ENCODE data around the gene PEX13. TPM values are rescaled to one million over a fixed set of nuclear protein-coding genes. Genes with fewer than 3 reads are reported as not detected.
"Not testable (repeated sequence)": the region's sequence is repeated elsewhere in the genome, so short reads cannot be mapped to it uniquely, and the experiment has no call there.

PEX13 gene
- total RNA-seq, 1 donor from 2014 or later = 74.9 TPM

DNA sequence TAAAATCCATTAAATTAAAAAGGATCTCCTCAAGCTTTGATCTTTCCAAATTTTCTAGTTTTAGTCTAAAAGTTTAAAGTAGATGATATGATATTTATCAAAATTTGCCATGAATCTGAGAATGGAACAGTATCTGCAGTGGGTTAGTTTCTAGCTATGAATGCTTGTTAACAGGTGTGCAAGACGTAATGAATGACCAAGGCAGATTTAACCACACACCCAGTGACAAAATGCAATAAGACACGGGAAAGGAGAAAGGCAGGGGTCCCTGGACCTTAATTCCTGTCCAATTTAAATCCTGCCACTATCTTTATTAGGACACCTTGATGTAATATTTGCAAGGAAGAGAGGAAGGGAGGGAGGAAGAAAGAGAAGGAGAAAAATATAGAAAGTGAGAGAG is 30.5 kb upstream of the PEX13 start:
- H3K27ac Mint-ChIP-seq = no peak overlapping the region

DNA sequence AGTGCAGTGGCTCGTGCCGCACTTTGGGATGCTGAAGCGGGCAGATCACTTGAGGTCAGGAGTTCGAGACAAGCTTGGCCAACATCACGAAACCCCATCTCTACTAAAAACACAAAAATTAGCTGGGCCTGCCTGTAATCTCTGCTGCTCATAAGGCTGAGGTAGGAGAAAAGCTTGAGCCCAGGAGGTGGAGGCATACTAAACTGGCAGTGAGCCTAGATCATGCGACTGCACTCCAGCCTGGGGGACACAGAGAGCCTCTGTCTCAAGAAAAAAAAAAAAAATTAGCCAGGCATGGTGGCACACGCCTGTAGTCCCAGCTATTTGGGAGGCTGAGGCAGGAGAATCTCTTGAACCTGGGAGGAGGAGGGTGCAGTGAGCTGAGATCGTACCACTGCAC is 29.9 kb upstream of the PEX13 start:
- H3K36me3 Mint-ChIP-seq; H3K27me3 ChIP-seq; H3K27ac ChIP-seq; H3K36me3 ChIP-seq; H3K27ac Mint-ChIP-seq; H3F3A ChIP-seq (ENCODE audit: low read depth); DNase-seq (ENCODE audit: low spot score); H3K79me2 ChIP-seq (ENCODE audit: low read depth); H3K4me1 Mint-ChIP-seq; H3K4me2 ChIP-seq; H3K27me3 Mint-ChIP-seq (ENCODE audit: insufficient read depth, low read depth); H4K20me1 ChIP-seq (ENCODE audit: low read depth); H2AFZ ChIP-seq (replicated peaks); H3K4me3 Mint-ChIP-seq; H3K9ac ChIP-seq; H3K4me1 ChIP-seq; H3K4me3 ChIP-seq; H3K9me3 ChIP-seq (ENCODE audit: low read depth): not testable (repeated sequence)
- peaks cover 20% of the 10 kb centered on the region for H3K9me3 Mint-ChIP-seq

More for the DNA sequence above, 30.5 kb upstream of the PEX13 start:
- no peaks in the 10 kb centered on the region for H3K4me1 Mint-ChIP-seq
- H3K4me3 ChIP-seq = no peak overlapping the region
- H3K4me3 Mint-ChIP-seq = no peak overlapping the region
- TF ChIP-seq EZH2 (IDR thresholded peaks at IDR 0.05) = no peak
- TF ChIP-seq, protein P1, sequence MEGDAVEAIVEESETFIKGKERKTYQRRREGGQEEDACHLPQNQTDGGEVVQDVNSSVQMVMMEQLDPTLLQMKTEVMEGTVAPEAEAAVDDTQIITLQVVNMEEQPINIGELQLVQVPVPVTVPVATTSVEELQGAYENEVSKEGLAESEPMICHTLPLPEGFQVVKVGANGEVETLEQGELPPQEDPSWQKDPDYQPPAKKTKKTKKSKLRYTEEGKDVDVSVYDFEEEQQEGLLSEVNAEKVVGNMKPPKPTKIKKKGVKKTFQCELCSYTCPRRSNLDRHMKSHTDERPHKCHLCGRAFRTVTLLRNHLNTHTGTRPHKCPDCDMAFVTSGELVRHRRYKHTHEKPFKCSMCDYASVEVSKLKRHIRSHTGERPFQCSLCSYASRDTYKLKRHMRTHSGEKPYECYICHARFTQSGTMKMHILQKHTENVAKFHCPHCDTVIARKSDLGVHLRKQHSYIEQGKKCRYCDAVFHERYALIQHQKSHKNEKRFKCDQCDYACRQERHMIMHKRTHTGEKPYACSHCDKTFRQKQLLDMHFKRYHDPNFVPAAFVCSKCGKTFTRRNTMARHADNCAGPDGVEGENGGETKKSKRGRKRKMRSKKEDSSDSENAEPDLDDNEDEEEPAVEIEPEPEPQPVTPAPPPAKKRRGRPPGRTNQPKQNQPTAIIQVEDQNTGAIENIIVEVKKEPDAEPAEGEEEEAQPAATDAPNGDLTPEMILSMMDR (IDR thresholded peaks at IDR 0.05) = no peak
- TF ChIP-seq EZH2phosphoT487 (IDR thresholded peaks at IDR 0.05) = no peak
- H3F3A ChIP-seq (ENCODE audit: low read depth) = no peaks in the 10 kb centered on the region
- peaks cover 3% of the 10 kb centered on the region for H3K36me3 Mint-ChIP-seq
- no peaks in the 10 kb centered on the region for H3K27me3 ChIP-seq
- peaks cover 14% of the 10 kb centered on the region for H3K9me3 Mint-ChIP-seq
- no peak overlapping the region for H3K4me2 ChIP-seq
- no peak overlapping the region for H3K27ac ChIP-seq
- peaks cover under 1% of the 10 kb centered on the region for H3K9me3 ChIP-seq (ENCODE audit: low read depth)
- no peaks in the 10 kb centered on the region for H3K4me1 ChIP-seq
- H3K9ac ChIP-seq = no peak overlapping the region
- H3K27me3 Mint-ChIP-seq (ENCODE audit: insufficient read depth, low read depth) = peaks cover 2% of the 10 kb centered on the region
- no peaks in the 10 kb centered on the region for H3K79me2 ChIP-seq (ENCODE audit: low read depth)
- H2AFZ ChIP-seq (replicated peaks) = no peak overlapping the region
- no peaks in the 10 kb centered on the region for H4K20me1 ChIP-seq (ENCODE audit: low read depth)
- no peak for DNase-seq (ENCODE audit: low spot score)
- no peaks in the 10 kb centered on the region for H3K36me3 ChIP-seq

DNA sequence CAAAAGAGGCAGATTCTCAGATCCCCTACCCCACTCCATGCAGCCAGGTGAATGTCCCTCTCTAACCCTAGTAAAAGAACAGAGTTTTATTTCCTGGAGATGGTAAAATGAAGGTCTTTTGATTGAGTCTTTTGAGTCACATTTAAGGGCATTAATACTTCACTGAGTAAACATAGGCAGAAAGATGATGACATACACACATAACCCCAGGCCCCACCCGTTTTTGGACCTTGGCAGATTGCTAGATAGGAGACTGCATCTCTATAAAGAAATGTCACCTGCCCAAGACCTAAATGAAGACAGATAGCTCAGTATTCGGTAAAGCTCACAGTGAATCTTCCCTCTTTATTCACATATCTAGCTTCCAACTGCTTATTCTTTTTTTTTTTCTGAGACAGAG is 28.3 kb upstream of the PEX13 start:
- no peak overlapping the region for H3K9ac ChIP-seq
- no peak overlapping the region for H3K27ac Mint-ChIP-seq

DNA sequence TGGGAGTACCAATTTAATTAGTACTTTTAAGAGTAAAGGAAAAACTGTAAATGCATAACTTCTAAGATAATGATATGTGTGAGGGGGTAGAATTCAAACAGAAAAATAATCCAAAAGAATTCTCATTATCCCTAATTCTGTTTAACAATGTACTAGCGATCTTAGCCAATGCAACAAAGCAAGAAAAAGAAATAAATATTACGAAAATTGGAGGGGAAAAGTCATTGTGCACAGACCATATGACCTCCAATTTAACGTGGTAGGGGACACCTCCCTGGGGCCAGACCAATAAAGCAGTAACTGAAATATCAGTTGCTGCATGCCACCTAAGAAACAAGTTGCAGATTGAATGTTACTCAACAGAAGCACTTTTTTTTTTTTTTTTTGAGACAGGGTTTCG is 25.9 kb upstream of the PEX13 start:
- H3K27ac Mint-ChIP-seq = no peak overlapping the region
- H3K4me3 Mint-ChIP-seq = no peak overlapping the region
- peaks cover 10% of the 10 kb centered on the region for H3K36me3 Mint-ChIP-seq
- no peaks in the 10 kb centered on the region for H3K79me2 ChIP-seq (ENCODE audit: low read depth)
- H2AFZ ChIP-seq (replicated peaks) = no peak overlapping the region
- no peaks in the 10 kb centered on the region for H3K4me1 Mint-ChIP-seq
- H3K9me3 ChIP-seq (ENCODE audit: low read depth) = peaks cover 4% of the 10 kb centered on the region
- H3F3A ChIP-seq (ENCODE audit: low read depth) = no peaks in the 10 kb centered on the region
- DNase-seq (ENCODE audit: low spot score) = no peak
- H3K4me2 ChIP-seq = no peak overlapping the region
- no peaks in the 10 kb centered on the region for H3K4me1 ChIP-seq
- peaks cover 2% of the 10 kb centered on the region for H3K27me3 Mint-ChIP-seq (ENCODE audit: insufficient read depth, low read depth)
- H3K4me3 ChIP-seq = no peak overlapping the region
- no peaks in the 10 kb centered on the region for H3K27me3 ChIP-seq
- H3K9ac ChIP-seq = no peak overlapping the region
- no peak overlapping the region for H3K27ac ChIP-seq
- H4K20me1 ChIP-seq (ENCODE audit: low read depth) = no peaks in the 10 kb centered on the region
- no peak for TF ChIP-seq EZH2 (IDR thresholded peaks at IDR 0.05)
- TF ChIP-seq, protein P1 (IDR thresholded peaks at IDR 0.05) = no peak
- no peak for TF ChIP-seq EZH2phosphoT487 (IDR thresholded peaks at IDR 0.05)
- peaks cover 20% of the 10 kb centered on the region for H3K9me3 Mint-ChIP-seq
- no peaks in the 10 kb centered on the region for H3K36me3 ChIP-seq

More for the DNA sequence above, 28.3 kb upstream of the PEX13 start:
- Histone ChIP-seq H3K9me3 (ENCODE audit: low read depth) (peaks cover 4% of the 10 kb centered on the region), H3K4me3 (no peak overlapping the region), H3K79me2 (ENCODE audit: low read depth) (no peaks in the 10 kb centered on the region), H3F3A (ENCODE audit: low read depth) (no peaks in the 10 kb centered on the region), H3K36me3 (no peaks in the 10 kb centered on the region), H3K4me2 (no peak overlapping the region), H2AFZ (replicated peaks) (no peak overlapping the region), H3K4me1 (no peaks in the 10 kb centered on the region), H3K27me3 (no peaks in the 10 kb centered on the region), H3K27ac (no peak overlapping the region), H4K20me1 (ENCODE audit: low read depth) (no peaks in the 10 kb centered on the region)
- Mint-ChIP-seq H3K36me3 (peaks cover 9% of the 10 kb centered on the region), H3K4me3 (no peak overlapping the region), H3K4me1 (no peaks in the 10 kb centered on the region), H3K9me3 (peaks cover 20% of the 10 kb centered on the region), H3K27me3 (ENCODE audit: insufficient read depth, low read depth) (peaks cover 2% of the 10 kb centered on the region)
- TF ChIP-seq EZH2phosphoT487 (IDR thresholded peaks at IDR 0.05) = no peak
- TF ChIP-seq, protein P1 (IDR thresholded peaks at IDR 0.05) = no peak
- no peak for TF ChIP-seq EZH2 (IDR thresholded peaks at IDR 0.05)
- no peak for DNase-seq (ENCODE audit: low spot score)
